OCI-M2 (cell line): ENCODE results near the gene ADAMTS7.
"Not testable (repeated sequence)": the region's sequence is repeated elsewhere in the genome, so short reads cannot be mapped to it uniquely, and the experiment has no call there.

Experiments used
- DNase-seq: peaks from one replicate; lab custom pipeline; 2025; ENCODE audit not compliant: unreplicated experiment; lab: John Stamatoyannopoulos, UW

The ADAMTS7 gene

GRCh38 chr15:78811124-78811824 lies at the start of gene ADAMTS7:
Gene ADAMTS7, minus strand, starts transcription at chr15:78811464. Its CDS starts 244 bp downstream, at chr15:78811220.
- DNase-seq, result no peak

DNA sequence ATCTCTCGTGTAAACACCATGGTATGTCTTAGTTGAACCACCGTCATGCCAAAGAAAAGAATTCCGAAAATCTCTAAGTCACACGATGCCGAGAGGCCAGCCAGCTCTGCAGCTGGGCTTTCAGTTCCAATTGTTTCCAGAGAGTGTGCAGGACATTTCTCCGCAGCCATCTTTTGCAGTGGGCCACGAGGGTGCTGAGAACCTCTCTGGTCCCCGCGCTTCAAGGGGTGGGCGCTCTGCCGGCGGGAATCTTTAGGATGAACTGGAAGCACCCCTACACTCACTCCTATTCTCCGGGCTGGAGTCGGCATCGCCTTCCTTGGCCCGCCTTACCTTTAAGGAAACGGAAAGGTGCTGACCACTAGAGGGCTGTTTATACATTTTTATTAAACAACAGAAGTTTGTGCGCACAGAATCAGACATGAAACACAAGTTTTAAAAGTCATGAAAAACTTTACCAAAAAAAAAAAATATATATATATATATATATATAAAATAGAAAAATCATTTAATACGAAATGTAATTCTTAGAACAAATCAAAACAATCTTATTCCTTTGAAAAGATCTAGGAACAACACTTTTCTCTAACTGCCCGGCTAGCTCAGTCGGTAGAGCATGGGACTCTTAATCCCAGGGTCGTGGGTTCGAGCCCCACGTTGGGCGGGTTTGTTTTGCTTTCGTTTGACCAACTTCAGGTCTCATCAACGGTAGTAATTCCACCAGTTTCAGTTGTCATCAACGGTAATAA lies 48.9 kb upstream of the ADAMTS7 start:
- peak; percentile 83 for DNase-seq

- DNase-seq, result no peak
Observed at GRCh38 chr15:78855746-78856145, 44.5 kb upstream of the ADAMTS7 start.

DNA sequence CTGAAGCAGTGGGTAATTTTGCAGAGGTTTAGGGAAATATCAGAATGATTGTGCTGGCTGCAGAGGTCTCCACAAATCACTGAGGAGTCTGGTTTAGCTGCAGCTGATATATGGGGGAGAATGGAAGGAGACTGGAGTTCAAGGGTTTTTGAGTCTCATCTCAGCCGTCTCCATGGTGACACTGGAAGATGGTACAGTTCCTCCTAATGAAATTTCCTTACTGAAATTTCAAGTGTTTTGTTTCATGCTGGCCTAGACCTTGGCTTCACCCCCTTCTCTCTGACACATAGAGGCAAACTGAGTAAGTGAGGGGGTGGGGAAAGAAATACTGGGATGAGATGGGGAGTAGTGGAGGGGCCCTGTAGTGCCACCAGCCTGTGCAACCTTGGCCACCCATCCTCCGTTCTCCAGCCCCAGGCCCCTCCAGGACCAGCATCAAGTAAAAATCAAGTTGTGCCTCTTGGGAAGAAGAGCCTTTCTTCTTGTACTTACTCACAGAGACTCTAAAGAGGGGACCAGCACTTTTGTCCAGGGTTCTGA lies 43.6 kb upstream of the ADAMTS7 start:
- DNase-seq, result no peak

- DNase-seq, result no peak
Observed at GRCh38 chr15:78853500-78853899, 42.2 kb upstream of the ADAMTS7 start.

DNA sequence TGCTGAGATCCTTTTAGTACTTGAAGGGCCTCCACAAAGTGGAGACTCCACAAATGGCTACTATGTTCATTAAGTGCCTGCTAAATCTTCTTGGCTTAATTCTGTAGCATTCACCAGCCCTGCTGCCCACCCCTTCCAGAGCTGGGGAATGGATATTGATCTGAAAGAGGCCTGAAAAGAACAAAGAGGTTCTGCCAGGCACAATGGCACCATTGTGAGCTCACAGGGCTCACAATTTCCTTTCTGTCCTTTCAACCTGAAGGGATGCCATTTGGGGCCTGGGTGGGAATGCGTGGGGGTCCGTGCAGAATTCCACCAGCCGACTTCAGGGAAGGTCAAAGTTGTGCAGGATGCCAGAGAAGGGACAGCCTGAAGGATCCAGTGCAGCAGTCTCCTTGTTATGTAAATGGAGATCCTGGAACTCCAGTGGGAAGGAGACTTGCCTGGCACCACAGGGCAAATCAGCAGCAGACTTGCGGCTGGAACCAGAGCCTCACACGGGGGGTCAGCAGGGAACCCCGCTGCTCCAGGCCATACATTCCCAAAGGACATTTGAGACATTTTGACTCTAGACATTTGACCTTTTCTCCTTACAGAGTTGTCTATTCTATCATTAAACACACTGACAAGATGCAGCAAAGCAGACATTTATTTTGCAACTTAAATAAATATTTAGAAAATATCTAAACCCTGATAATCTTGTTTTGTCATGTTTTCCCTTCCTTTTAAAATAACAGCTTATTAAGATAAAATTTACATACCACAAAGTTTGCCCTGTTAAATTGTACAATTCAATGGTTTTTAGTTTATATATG lies 39.9 kb upstream of the ADAMTS7 start:
- no peak for DNase-seq

- DNase-seq, result no peak
Observed at GRCh38 chr15:78850352-78850751, 39.1 kb upstream of the ADAMTS7 start.

DNA sequence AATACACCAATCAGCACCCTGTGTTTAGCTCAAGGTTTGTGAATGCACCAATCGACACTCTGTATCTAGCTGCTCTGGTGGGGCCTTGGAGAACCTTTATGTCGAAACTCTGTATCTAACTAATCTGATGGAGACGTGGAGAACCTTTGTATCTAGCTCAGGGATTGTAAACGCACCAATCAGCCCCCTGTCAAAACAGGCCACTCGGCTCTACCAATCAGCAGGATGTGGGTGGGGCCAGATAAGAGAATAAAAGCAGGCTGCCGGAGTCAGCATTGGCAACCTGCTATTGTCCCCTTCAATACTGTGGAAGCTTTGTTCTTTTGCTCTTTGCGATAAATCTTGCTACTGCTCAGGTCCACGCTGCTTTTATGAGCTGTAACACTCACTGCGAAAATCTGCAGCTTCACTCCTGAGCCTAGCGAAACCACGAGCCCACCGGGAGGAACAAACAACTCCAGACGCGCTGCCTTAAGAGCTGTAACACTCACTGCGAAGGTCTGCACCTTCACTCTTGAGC lies 36.2 kb upstream of the ADAMTS7 start:
- not testable (repeated sequence) for DNase-seq

DNA sequence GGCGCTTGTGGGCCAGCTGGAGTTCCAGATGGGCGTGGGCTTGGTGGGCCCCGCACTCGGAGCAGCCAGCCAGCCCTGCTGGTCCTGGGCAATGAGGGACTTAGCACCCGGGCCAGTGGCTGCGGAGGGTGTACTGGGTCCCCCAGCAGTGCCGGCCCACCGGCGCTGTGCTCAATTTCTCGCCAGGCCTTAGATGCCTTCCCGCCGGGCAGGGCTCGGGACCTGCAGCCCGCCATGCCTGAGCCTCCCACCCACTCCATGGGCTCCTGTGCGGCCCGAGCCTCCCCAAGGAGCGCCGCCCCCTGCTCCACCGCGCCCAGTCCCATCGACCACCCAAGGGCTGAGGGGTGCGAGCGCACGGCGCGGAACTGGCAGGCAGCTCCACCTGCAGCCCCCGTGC lies 35.6 kb upstream of the ADAMTS7 start:
- DNase-seq, result not testable (repeated sequence)

GRCh38 chr15:78842519-78842918 lies 31.3 kb upstream of the ADAMTS7 start:
- no peak for DNase-seq

DNA sequence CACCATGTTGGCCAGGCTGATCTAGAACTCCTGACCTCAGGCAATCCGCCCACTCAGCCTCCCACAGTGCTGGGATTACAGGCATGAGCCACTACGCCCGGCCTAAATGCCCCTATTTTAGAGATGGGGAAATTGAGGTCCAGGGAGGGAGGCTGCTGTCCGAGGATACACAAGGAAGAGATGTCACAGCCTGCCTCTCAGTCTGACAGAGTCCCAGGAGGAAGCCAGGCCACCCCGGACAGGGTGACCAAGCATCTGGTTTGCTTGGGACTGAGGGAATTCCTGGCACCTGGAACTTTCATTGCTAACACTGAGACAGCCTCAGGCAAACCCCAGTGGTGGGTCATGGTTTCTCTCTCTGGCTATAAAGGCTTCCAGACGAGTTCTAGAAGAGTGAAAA lies 30.6 kb upstream of the ADAMTS7 start:
- no peak for DNase-seq

GRCh38 chr15:78841376-78841706 lies 30.1 kb upstream of the ADAMTS7 start:
- DNase-seq, result no peak

DNA sequence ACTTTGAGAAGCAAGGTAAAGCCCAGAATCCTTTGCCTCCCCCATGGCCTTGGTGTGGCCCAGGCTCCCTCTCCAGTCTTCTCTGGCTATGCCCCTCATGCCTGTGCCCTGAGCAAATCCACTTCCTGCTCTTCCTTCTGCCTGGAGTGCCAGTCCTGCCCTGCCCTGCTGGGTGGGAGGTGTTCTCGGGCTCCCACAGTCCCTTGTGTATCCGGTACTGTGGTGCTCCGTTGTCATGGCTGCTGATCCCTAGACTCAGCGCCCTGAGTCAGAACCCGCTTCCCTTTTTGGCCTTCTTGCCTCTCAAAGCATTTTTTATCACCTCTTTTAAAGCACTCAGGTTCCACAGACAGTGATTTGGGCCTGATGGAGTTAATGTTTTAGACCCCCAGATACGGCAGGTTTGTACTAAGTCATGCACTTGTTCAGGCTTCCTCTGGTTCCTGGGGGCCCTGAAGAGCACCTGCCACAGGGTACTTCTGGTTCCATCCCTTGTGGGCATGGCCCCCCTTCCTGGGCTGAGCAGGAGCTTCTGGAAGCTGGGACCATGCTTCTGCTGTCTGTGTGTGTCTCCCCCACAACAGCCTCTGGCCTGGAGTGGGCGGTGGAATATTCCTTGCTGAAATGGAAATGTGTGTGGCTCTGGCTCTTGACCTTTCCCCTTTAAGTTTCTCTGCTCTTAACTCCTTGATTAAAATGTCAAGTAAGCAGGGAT lies 29.6 kb upstream of the ADAMTS7 start:
- DNase-seq, result no peak

DNA sequence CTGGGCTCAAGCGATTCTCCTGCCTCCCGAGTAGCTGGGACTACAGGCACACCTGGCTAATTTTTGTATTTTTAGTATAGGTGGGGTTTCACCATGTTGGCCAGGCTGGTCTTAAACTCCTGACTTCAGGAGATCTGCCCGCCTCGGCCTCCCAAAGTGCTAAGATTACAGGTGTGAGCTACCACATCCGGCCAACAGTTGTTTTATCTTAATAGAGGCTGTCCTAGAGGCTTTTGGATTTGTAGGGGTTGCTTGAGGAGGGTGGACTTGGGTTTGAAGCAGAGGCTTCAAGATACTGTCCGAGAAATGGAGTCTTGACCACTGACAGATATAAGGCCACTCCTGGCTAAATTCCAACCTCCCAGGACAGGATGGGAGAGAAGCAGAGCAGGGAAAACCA lies 27.9 kb upstream of the ADAMTS7 start:
- not testable (repeated sequence) for DNase-seq

DNA sequence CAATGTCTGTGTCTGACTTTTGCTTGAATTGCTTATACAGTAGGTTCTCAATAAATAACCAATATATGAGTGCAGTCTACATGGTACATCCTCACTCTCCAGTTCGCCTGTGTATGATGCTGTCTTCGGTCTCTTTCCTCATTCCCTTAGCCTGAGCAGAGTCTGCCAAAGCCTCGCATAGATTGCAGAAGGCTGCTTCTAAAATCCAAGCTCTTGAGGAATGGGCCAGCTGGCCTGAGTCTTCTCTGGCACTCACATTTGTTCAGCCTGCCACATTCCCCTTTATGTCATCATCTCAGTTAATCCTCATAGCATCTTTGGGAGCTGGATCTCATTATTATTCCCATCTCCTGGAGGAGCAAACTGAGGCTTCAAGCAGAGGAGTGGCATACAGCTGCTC lies 27.2 kb upstream of the ADAMTS7 start:
- DNase-seq, result no peak

DNA sequence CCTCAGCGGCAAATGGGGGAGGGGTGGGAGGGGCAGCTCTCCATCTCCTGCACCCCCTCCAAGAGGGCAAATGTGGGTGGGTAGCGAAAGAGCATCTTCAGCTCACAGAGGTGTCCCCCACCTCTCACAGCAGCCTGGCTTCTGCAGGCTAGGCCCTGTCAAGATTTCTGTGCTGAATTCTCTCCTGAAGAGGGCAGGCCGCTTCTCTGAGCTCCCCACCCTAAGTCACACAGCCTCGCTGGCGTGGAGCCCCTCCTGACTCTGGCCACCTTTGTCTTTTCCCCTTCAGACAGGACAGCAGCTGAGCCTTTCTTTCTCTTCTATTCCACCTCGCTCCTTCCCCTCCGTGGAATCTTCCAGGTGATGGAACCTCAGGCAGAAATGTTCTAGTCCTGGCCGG lies 26.3 kb upstream of the ADAMTS7 start:
- no peak for DNase-seq

- no peak for DNase-seq
Observed at GRCh38 chr15:78837131-78837530, 25.9 kb upstream of the ADAMTS7 start.

- no peak for DNase-seq
Observed at GRCh38 chr15:78836333-78836732, 25.1 kb upstream of the ADAMTS7 start.

DNA sequence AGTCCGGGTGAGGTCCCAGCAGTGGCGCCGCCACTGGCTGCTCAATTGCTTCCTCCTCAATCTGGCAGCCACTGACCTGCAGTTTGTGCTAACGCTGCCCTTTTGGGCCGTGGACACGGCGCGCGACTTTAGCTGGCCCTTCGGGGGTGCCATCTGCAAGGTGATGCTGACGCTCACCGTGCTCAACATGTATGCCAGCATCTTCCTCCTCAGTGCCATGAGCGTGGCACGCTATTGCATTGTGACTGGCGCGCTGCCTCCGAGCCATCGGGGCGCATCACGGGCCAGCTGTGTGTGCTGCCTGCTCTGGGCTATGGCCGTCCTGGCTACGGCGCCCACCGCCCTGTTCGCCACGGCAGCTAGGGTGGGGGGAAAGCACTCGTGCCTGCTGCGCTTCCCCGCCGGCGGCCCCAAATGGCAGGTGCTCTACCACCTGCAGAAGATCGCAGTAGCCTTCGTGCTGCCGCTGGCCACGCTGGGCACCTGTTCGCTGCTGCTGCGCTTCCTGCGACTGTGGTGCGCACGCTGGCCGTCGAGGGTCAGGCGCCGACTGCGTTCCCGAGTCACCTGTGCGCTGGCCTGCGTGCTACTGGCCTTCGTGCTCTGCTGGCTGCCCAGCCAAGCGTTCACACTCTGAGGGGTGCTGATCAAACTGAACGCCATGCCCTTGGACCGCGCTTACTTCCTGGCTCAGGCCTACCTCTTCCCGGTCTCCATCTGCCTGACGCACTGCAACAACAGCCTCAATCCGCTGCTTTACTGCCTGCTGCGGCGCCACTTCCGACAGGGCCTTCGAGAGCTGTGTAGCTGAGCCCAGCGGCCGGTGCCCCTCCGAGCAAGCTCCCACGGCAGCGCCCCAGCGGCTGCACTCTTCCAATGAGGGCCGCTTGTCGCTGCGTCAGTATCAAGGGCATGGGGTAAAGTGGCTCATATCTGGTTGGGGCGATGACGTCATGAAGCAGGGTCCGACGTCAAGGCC lies 20.3 kb upstream of the ADAMTS7 start:
- no peak for DNase-seq
